Hematopoietic multipotent progenitor cell treated with erythropoietin and hydrocortisone succinate and interleukin-3 and kit ligand, for 4 days (in vitro differentiated cells): ENCODE measurements around the gene PDE9A.

Experiments used
- DNase-seq: peaks from one replicate; pipeline ENCODE4 v3.0.0-alpha.2; 2015

The PDE9A gene

DNA sequence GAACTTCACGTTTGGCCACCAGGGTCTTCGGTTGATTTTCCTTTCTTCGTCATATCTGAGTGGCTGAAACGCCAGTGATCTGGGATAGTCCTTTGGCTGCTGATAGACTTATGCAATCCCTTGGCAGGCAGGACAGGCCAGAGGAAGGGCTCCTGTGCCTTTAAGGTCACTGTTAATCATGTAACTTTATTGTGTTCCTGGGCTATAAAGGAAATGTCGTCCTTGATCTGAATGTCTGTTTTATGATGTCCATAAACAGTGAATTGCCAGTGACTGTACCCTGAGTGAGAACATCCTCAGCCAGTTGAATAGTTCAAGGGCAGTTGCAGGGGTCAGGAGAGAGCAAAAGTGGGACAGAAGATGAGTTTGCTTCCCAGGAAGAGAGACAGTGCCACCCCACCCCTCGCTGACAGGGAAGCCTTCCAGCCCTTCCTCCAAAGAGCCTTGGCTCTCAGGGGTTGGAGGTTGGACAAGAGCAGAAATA lies 68.0 kb downstream of the PDE9A start:
- no peak for DNase-seq

DNA sequence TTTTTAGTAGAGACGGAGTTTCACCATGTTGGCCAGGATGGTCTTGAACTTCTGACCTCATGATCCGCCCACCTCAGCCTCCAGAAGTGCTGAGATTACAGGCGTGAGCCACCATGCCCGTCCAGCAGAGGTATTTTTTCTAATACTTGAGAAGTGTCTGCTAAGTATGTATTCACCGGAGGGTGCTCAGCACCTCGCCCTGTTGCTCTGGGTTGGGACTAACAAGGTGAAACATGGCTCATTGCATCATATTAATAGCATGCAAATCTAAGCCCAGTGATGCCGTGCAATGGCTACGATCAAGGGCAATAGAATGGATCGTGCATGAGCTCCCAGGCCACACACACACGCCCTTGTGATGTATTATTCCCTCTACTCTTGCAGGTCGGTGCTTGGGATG lies 68.7 kb downstream of the PDE9A start:
- no peak for DNase-seq

DNA sequence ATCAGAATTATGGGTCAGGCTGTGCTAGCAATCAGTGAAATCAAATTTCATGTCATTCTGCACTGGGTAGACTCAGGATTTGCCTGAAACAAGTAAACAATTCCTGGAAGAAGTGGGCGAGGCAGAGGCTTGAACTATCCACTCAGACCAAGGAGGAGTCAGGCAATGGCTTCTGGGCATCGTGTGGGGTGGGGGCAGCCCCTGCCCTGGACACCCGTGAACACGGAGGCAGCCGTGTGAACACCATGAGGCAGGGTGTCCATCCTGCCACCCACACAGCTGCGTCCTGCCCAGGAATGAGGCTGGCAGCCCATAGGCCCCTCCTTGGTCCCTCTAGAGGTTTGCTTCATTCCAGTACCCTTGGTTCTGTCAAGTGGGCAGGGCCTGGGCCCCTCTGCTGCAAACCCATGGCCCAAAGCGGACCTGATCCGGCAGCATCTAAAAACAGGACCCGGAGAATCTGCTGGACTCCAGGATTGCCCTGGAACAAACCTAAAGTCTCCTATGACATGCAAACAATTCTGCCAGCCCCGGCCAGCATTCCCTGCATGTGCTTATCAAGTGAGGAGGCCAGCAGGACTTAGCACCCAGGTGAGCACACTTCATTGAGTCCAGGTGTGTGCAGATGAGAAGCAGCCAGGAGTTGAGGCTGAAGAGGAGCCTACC lies 69.5 kb downstream of the PDE9A start:
- DNase-seq = no peak

DNA sequence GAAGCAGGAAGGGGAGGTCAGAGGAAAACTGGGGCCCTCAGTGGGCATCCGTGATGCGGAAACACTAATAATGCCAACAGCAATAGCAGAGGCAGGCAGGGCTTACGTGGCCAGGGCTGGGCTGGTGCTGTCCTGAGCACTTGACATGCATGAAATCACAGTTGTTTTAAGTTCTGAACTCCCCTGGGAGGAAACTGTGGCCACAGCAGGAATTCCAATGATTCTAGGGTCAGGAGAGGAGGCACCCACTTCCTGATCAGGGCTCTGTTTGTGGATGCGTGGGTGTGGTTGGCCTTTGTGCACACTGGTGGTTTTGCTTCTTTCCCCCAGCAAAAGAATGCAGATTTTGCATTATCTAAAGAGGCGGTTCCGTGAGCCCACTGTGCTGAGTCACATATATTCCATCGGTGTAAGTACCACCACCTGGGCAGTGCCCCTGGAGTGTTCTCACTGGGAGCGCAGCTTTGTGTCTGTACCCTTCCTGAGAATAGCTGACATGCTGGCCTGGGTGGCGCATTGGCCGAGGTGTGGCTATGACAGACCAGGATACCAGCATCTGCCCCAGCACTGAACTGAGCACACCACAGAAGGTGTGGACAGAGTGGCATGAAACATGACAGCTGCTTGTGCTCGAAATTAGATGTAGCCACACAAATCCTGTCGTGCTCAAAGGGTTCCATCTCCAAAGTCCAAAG lies 71.0 kb downstream of the PDE9A start:
- DNase-seq = no peak

DNA sequence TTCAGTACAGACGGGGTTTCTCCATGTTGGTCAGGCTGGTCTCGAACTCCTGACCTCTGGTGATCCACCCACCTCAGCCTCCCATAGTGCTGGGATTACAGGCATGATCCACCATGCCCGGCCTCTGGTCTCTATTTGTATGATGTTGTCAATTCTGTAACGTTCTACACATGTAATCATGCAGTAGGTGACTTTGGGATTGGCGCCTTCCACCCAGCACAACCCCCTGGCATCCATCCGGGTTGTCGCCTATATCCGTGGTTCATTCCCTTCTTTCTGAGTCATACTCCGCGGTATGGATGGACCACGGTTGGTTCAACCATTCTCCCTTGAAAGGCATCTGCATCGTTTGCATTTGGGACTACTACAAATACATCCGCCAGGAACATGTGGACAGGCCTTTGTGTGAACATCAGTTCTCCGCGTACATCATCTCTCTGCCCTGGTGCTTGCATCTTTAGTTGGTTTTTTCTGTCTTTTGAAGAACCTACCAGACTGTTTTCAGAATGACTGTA lies 72.1 kb downstream of the PDE9A start:
- no peak for DNase-seq

DNA sequence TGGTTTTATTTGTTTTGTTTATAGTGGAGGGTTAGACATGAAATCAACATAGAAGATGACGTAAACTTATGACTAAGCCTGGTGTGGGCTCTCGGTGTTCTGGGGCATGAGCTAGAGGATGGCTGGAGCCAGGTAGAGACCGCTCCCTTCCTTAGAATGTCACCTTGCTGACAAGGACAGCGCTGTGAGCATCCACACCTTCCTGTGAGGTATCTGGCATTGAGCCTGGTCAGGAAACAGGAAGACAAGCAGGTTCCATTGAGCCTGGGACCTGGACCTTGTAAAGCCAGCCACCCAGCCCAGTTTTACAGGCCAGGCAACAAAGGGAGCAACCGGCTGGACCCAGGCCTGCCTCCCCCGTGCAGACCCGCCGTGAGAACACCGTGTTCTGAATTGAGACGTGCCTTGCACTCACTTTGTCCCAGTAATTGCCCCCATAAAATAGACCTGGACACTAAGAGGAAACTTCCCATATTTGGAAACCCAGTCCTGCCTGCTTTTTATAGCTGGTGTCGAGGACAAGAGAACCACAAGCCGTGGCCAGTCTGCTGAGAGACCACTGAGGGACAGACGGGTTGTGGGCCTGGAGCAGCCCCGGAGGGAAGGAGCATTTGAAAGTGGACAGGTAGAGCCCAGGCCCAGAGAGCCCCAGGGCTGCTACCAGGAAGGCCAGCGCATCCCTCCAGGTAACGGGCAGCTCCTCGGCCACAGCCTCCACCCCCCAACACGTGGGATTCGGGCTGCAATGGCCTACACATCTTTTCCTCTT lies 78.0 kb downstream of the PDE9A start:
- DNase-seq = no peak

DNA sequence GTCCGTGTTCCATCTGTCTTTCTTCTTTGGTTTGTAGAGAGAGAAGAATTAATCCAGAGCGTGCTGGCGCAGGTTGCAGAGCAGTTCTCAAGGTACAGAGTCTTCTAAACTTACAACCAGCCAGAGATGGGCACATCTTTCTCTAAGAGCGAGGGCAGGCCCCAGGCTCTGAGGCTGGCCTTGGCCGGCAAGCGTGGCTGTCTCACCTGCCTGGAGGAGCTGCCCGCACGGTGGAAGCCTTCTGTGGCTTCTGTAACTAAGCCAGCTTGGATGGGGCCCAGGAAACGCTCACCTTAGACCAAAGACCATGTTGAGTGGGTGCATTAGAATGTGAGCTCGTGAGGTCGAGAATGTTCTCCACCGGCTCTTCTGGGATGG lies 78.6 kb downstream of the PDE9A start:
- no peak for DNase-seq

DNA sequence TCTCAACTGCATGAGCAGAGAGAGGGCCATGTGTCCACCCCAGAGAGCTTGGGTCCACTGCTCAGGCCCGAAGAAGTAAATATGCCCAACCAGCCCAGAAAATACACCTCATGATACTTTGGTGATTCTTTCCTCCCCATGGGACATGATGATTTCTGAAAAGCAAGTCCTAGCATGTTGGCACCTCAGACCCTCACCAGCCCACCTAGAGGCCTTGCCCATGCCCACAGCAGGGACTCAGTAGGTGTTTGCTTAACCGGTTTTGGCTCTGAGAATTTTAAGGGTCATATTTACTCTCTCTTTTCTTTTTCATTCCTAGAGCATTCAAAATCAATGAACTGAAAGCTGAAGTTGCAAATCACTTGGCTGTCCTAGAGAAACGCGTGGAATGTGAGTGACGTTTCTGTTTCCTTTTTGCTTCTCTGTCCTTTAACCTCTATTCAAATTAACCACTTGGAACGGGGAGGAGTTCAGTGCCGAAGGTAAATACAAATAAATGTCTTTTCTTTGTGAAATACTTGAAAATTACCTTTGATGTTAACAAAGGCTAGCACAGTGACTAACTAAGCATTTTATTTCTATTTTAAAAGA lies 79.7 kb downstream of the PDE9A start:
- DNase-seq = no peak

DNA sequence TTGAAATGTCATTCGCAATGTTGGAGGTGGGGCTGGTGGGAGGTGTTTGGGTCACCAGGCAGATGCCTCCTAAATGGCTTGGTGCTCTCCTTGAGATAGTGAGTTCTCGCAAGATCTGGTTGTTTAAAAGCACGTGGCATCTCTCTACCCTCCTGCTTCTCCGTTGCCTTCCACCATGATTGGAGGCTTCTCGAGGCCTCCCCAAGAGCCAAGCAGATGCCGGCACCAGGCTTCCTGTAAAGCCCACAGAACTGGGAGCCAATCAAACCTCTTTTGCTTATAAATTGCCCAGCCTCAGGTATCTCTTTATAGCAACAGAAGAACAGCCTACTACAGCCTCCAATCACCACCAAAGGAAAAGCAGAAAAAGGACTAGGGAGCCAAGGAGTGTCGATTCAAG lies 80.5 kb downstream of the PDE9A start:
- no peak for DNase-seq

DNA sequence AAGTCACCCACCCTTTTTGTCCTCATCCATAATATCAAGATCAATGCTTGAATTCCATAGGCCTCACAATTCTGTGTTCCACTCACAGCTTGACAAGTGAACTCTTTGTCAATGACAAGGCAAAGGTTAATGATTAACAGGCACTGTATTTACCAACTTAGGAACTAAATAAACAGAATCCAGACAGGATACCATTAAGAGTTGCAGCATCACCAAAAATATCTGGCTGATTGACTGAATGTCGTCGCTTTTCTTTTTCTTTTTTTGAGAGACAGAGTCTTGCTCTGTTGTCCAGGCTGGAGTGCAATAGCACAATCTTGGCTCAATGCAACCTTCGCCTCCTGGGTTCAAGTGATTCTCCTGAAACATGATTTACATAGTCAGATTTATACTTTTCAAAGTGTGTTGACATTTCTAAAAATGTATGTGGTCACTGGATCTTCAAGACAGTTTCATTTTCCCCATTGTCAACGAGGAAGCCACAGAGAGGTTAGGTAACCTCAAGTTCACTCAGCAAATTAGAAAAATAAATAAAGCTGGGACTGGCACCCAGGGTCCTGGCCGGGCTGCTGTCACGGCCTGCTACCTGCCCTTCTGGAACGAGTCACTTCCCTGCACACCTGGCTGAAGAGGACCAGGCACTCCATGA lies 81.0 kb downstream of the PDE9A start:
- no peak for DNase-seq

DNA sequence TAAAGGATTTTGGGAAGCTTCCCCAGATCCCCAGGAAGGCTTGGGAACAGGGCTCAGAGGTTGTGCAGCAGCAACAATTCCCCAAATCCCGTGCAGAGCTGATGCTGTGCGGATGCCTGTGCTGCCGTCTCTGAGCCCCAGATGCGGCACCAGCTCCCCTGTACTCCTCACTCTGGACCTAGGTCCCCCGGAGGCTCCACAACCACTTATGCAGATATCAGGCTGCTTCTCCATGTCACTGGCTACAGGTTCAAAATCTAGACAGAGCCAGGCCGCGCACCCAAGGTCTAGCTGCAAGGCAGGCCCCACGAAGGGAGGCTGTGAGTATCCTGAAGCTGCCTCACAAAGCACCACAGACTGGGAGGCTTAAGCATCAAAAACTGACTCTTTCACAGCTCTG lies 81.6 kb downstream of the PDE9A start:
- no peak for DNase-seq

DNA sequence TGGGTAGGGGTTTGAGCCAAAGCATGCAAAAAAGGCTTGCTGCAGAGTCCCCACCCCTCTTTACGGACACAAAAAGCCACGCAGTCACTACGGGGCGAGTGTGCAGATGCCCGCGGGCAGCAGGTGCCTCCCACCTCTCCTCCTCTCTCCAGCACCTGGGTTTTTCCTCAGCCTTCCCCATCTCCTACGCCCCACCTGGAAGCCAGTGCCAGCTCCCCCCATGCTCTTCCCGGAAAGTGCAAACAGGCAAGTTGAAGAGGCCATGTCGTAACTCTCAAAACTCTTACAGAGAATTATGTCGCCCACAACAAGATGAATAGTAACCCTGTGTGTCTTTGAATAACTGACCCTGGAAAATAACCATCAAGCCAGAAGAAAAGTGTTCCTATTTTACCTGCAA lies 82.5 kb downstream of the PDE9A start:
- DNase-seq = no peak

DNA sequence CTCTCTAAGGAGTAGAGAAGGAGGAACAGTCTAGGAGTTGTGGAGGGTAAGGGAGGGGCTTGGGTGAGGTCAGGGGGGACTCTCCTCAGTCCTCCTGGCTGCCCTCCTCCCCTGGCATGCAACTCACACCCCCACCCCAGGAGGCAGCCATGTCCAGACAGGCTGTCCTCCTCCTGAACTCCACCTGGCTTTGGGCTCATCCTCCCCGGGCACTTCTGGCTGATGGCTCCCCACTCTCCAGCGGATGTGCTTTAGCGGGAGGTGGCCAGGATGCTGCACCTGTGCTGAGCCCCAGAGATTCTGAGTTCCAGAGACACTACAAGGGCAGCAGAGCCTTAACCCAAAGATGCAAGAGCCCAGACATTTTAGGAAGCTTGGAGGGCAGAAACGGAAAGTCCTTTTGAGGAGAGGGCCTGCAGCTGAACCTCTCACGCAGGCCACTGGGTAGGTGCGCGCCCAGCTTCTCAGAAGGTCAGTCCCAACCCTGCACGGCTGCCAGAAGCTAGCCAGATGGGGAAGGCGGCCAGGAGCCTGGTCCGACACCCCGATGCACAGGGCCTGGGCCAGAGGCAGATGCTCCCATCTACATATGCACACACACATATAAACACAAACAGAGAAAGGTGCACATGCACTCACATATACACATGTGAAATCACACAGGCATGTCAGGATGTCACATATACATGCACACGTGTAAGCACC lies 83.4 kb downstream of the PDE9A start:
- DNase-seq = no peak

DNA sequence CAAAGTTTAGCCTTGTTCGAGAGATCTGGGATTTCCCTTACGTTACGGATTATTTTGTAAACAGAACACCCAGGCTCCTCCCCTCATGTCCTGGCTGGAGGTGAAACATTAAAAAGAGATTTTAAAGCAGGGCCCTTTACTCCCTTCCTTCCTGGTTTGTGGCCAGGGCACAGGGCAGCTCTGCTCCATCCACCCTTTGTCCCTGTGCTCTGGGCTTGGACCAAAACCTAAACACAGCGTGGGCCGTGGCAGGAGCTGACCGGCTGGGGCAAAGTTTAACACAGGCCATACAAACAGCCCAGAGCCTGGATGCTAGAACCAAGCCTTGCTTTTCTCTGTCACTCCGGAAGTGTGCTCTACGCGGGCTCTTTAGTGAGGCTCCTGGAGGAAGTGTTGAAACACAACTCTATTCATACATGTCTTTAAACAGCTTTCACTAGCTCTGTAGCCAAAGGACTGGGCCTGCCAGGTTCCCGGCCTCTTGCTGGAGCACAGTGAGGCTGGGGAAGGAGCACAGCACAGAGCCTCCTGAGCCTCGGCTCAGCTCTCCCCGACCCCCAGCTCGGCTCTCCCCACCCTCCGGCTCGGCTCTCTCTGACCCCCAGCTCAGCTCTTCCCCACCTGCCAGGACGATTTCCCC lies 84.7 kb downstream of the PDE9A start:
- peak; percentile 58 for DNase-seq

DNA sequence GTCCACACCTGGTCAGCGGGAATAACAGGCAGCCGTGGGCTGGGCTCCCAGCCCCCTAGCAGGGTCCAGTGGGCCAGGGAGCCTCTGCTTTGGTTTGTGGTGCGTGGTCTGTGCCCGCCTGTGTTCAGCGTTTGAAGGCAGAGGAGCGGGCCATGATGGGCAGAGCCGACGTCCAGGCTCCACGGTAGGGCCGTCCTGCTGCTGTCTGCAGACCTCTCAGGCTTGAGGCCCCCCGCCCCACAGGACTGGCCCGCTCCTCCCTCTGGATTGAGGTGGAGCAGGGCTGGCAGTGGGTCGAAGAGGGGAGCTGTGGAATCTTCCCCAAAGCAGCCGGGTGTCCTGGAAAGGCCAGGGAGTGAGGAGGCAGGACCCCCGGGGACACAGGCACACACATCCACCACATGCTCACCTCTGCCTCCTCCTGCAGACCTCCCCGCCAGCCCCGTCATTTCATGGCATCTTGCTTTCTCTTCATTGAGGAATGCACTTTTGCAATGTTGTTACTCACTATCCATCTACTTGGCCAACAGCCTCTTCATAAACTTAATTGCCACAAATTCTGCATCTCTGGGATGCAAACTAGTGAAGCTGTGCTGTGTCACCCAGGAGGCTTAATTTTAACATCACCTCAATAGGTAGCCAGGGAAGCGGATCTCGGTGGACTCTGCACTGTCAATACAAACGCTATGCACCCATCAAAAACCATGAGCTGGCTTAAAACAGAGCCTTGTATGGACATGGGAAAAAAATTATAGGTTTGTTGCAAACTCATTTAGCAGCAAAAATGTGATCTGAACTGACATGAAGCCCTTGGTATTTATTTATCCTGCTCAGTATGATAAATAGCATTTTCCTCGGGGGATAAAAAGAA lies 85.9 kb downstream of the PDE9A start:
- no peak for DNase-seq

DNA sequence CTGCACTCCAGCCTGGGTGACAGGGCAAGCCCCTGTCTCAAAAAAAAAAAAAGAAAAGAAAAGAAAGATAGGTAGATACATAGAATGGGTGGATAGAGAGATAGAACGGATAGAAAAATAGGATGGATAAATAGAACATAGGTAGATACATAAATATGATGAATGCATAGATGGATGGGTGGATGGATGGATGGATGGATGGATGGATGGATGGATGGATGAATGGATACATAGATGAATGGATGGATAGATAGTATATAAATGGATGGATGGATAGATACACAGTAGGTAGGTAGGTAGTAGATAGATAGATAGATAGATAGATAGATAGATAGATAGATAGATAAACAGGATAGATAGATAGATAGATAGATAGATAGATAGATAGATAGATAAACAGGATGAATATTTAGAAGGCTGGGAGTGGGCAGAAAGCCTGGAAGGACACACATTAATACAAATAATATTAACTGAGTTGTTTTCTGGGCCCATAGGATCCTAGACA lies 87.0 kb downstream of the PDE9A start:
- no peak for DNase-seq

DNA sequence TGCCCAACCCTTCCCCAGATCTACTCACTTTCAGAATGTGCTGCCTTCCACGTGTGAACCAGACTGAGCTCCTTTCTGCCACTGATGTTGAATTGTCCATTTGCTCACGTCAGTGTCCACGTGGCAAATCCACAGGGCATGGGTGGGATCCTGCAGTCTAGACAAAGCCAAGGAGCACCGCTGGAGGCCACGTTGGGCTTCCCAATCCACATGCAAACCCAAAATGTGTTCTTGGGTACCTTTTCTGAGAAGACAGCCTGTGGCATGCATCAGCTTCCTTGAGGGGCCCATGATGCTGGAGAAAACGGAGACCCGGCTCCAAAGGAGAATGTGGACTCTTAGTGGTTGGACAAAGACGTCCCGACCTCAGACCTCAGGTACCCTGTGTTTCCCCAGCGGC lies 87.6 kb downstream of the PDE9A start:
- no peak for DNase-seq

DNA sequence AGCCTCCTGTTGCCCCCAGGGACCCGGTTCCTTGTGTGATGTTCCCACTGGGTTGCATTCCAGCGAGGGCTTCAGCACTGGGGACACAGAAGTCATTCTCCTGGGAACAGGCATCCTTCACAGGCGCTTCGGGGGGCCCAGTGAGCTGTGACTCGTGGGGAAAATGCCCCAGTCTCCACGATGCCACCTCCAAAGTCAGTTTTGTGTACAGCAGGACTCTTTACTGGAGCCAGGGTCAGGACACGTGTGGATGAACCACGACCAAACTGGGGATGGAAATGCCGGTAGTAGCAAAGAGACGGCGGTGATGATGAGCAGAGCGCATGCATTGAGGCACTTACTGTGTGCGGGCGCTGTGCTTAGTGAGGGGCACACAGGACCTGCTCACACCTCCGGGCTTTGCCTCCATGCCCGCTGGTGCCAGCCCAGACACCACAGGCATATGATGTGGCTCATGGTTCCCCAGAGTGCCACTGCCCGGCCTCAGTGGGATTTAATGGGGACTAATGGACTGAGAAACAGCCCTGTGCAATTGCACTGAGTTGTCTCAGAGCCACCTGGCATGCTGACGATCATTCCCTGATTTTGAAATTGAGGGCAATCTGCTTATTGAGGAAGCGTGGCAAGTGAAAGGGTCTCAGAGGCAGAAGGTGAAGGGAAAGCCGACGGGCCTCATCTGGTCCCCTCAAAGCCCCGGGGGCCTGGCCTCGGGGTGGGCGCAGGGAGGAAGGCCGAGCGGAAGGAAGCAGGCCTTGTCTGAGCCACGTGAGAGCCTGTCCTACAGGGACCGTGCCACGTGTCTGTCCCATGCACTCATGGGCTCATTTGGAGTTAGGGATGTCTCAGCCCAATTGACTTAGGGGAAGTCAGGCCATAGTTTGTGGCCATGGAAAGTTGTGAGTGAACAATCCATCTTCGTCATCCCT lies 91.4 kb downstream of the PDE9A start:
- no peak for DNase-seq

DNA sequence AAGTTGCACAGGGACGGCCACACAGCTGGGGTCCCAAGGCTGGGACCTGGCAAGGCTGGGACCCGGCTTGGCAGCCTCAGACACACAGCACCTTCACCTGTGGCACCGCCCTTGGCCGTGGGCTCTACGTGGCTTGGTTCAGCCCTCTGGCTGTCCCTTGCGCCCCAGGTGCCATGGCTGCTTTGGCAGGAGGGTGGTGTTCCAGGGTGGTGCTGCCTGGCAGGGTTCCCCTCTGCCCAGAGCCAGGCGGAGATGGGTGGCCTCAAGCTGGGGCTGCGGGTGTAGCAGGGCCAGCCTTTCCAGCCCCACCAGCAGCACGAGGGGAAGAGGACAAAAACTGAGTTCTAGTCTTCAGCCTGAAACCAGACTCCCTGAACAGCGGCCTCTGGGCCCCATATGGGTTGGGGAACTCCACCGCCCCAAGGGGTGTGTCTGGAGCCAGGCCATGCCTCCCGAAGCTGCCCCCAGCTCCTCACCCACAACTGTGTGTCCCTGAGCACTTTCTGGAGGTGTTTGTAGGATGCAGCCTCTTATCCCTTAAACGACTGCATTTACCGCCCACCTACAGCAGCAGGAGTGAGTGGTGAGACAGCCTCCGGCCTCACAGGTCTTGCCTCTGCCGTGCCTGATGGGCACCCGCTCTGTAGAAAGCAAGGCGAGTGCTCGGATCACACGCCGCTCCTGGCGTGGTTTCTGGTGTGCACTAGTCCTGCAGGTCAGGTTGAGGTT lies 92.3 kb downstream of the PDE9A start:
- peak; percentile 28 for DNase-seq
